Stomach (tissue), 19 donors: ENCODE results near the gene GAGE12D. TPM values are rescaled to one million over a fixed set of nuclear protein-coding genes. Genes with fewer than 3 reads are reported as not detected.
"Not testable (repeated sequence)": the region's sequence is repeated elsewhere in the genome, so short reads cannot be mapped to it uniquely, and the experiment has no call there.

Source experiments
- DNase-seq, 2 donors: peaks; one replicate each; pipeline versions ENCODE4 v3.0.0 to v3.0.0-alpha.2; 2013 to 2019
- H3K27ac ChIP-seq, 5 donors: fragments of 200-600 bp in 4 of 5; sonication (generic) in 4 of 5; one replicate each; pipeline ENCODE4 v1.5.1; 2013 to 2019; ENCODE audit warnings: mild to moderate bottlenecking in 1 of 5, moderate library complexity in 1 of 5
- H3K27me3 ChIP-seq, 3 donors: fragments of 200-600 bp; sonication (generic); one replicate each; pipeline ENCODE4 v1.5.1; 2017 to 2019; ENCODE audit warnings: mixed run types in 1 of 3
- H3K36me3 ChIP-seq, 4 donors: fragments of 200-600 bp; sonication (generic); 1 replicate in 3 of 4; 2 replicates in 1 of 4; pipeline ENCODE4 v1.5.1; 2016 to 2019
- H3K4me1 ChIP-seq, 4 donors: fragments of 200-600 bp; sonication (generic); one replicate each; pipeline ENCODE4 v1.5.1; 2016 to 2019
- H3K4me3 ChIP-seq, 4 donors: fragments of 200-600 bp; sonication (generic) in 3 of 4; one replicate each; pipeline ENCODE4 v1.5.1; 2016 to 2019; ENCODE audit warnings: mild to moderate bottlenecking in 1 of 4
- H3K9me3 ChIP-seq, 4 donors: fragments of 200-600 bp; sonication (generic); one replicate each; pipeline ENCODE4 v1.5.1; 2016 to 2019
- WGBS, 5 donors: extraction: QIAGEN DNeasy Blood & Tissue Kit in 3 of 5; methylation state at CpG; one replicate each; pipeline versions ENCODE4 v1.1.5 to v1.1.7; 2013 to 2018; 5-methylcytosine and 5-hydroxymethylcytosine counted together
- intact Hi-C: fragments of 100-400 bp; cut with DNase I; formaldehyde crosslinking; loops from one replicate; pipeline ENCODE4 v1.15.1; 2023; ENCODE audit warnings: low total_unique reads
- long read RNA-seq, 10 donors: transcript quantifications; one replicate each; lab custom pipeline, GENCODE V29; 2026
- polyA plus RNA-seq, 3 donors: library from polyadenylated mRNA; stranded (reverse); fragments of 200-250 nt; gene quantifications; one replicate each; pipeline ENCODE4 v1.2.3, GENCODE V29; 2013
- total RNA-seq, 5 donors: library from RNA; depleted of rRNA; stranded (reverse); fragments of >200 nt; gene quantifications; one replicate each; pipeline versions ENCODE4 v1.1.0 to v1.2.3, GENCODE V29; 2014 to 2016
- donor health status: healthy with polysubstance abuse.
- donor health status: Bipolar disorder and iron deficiency.
- donor health status: healthy.

GAGE12D gene
- total RNA-seq (not detected), polyA plus RNA-seq (not detected)
- long read RNA-seq, donor 1, result 0 reads
- long read RNA-seq, donor 2, result 0 reads
- long read RNA-seq, donor 3, result 0 reads
- long read RNA-seq, donor 4, result 0 reads
- long read RNA-seq, donor 5, result 0 reads
- long read RNA-seq, donor 6, result 0 reads
- long read RNA-seq, donor 7, result 0 reads
- long read RNA-seq, donor 8, result 0 reads
- long read RNA-seq, donor 9, result 0 reads
- long read RNA-seq, donor 10, result 0 reads

- H3K4me1 ChIP-seq, intact Hi-C loops, H3K27me3 ChIP-seq, H3K9me3 ChIP-seq, H3K4me3 ChIP-seq, DNase-seq, H3K36me3 ChIP-seq, H3K27ac ChIP-seq: not testable (repeated sequence)
- no CpG with 5 or more reads among the region's 16 CpGs for WGBS, 5 donors
Observed at GRCh38 chrX:49541433-49541832, at the start of gene GAGE12D. Gene GAGE12D (plus strand): TSS chrX:49541733. CDS start chrX:49542888, 1,155 bp downstream.

- WGBS, 5 donors, result no CpG with 5 or more reads among the region's 16 CpGs
- H3K27me3 ChIP-seq, H3K9me3 ChIP-seq, H3K36me3 ChIP-seq, H3K4me1 ChIP-seq, DNase-seq, H3K27ac ChIP-seq, intact Hi-C loops, H3K4me3 ChIP-seq: not testable (repeated sequence)
Observed at GRCh38 chrX:49531877-49532276, 9.7 kb upstream of the GAGE12D start, which contains the start of gene GAGE12C. Gene GAGE12C (plus strand): TSS chrX:49532177. CDS start chrX:49533332, 1,155 bp downstream.

- H3K36me3 ChIP-seq, H3K9me3 ChIP-seq, intact Hi-C loops, H3K4me3 ChIP-seq, H3K27ac ChIP-seq, H3K4me1 ChIP-seq, DNase-seq, H3K27me3 ChIP-seq: not testable (repeated sequence)
- WGBS, 5 donors, result no CpG with 5 or more reads among the region's 16 CpGs
Observed at GRCh38 chrX:49550989-49551388, 9.5 kb downstream of the GAGE12D start, which contains the start of gene GAGE12E. Gene GAGE12E (plus strand): TSS chrX:49551289. CDS start chrX:49552444, 1,155 bp downstream.

GRCh38 chrX:49560542-49560941 lies 19.0 kb downstream of the GAGE12D start, which contains the start of gene GAGE12F:
Gene GAGE12F (plus strand): TSS chrX:49560842. CDS start chrX:49561997, 1,155 bp downstream.
- H3K9me3 ChIP-seq, DNase-seq, H3K27me3 ChIP-seq, H3K4me1 ChIP-seq, H3K27ac ChIP-seq, intact Hi-C loops, H3K4me3 ChIP-seq, H3K36me3 ChIP-seq: not testable (repeated sequence)
- no CpG with 5 or more reads among the region's 16 CpGs for WGBS, 5 donors

GRCh38 chrX:49568728-49569127 lies 27.2 kb downstream of the GAGE12D start:
- H3K36me3 ChIP-seq, H3K4me1 ChIP-seq, DNase-seq, H3K9me3 ChIP-seq, H3K27me3 ChIP-seq, H3K27ac ChIP-seq, intact Hi-C loops, H3K4me3 ChIP-seq: not testable (repeated sequence)
- 85% methylated on average over 4 of the region's 11 CpGs; no CpG with 5 or more reads in 4 of the 5 donors for WGBS, 5 donors

GRCh38 chrX:49569152-49569551 lies 27.6 kb downstream of the GAGE12D start:
- H3K9me3 ChIP-seq, H3K27me3 ChIP-seq, intact Hi-C loops, H3K36me3 ChIP-seq, H3K4me3 ChIP-seq, H3K4me1 ChIP-seq, DNase-seq, H3K27ac ChIP-seq: not testable (repeated sequence)
- 91 to 97% methylated on average over 9 of the region's 13 CpGs; no CpG with 5 or more reads in 3 of the 5 donors for WGBS, 5 donors

- WGBS, 5 donors, result no CpG with 5 or more reads among the region's 16 CpGs
- intact Hi-C loops, H3K36me3 ChIP-seq, H3K4me1 ChIP-seq, H3K27ac ChIP-seq, DNase-seq, H3K9me3 ChIP-seq, H3K27me3 ChIP-seq, H3K4me3 ChIP-seq: not testable (repeated sequence)
Observed at GRCh38 chrX:49570100-49570499, 28.6 kb downstream of the GAGE12D start, which contains the start of gene GAGE12G. Gene GAGE12G (plus strand): TSS chrX:49570400. CDS start chrX:49571555, 1,155 bp downstream.

- intact Hi-C loops, H3K27ac ChIP-seq: not testable (repeated sequence)
- no CpG with 5 or more reads among the region's 16 CpGs for WGBS, 5 donors
Observed at GRCh38 chrX:49579649-49580048, 38.1 kb downstream of the GAGE12D start, which contains the start of gene GAGE12H. Gene GAGE12H (plus strand): TSS chrX:49579949. CDS start chrX:49581104, 1,155 bp downstream.

GRCh38 chrX:49589196-49589595 lies 47.7 kb downstream of the GAGE12D start, which contains the start of gene GAGE2A:
Gene GAGE2A (plus strand): TSS chrX:49589496. CDS start chrX:49590651, 1,155 bp downstream.
- H3K36me3 ChIP-seq, H3K27ac ChIP-seq, H3K4me3 ChIP-seq, intact Hi-C loops, H3K4me1 ChIP-seq, H3K27me3 ChIP-seq, DNase-seq, H3K9me3 ChIP-seq: not testable (repeated sequence)
- no CpG with 5 or more reads among the region's 16 CpGs for WGBS, 5 donors

More at GRCh38 chrX:49579649-49580048, 38.1 kb downstream of the GAGE12D start, which contains the start of gene GAGE12H:
- H3K36me3 ChIP-seq, H3K9me3 ChIP-seq, H3K4me1 ChIP-seq, H3K27me3 ChIP-seq, DNase-seq, H3K4me3 ChIP-seq: not testable (repeated sequence)

- H3K4me1 ChIP-seq, H3K4me3 ChIP-seq, intact Hi-C loops, H3K9me3 ChIP-seq, H3K27ac ChIP-seq, H3K27me3 ChIP-seq, H3K36me3 ChIP-seq: not testable (repeated sequence)
- WGBS, 5 donors, result 90 to 94% (median 92%) methylated on average over 21 to 32 of the region's 37 CpGs
- peak; percentile 16 to 41 for DNase-seq
Observed at GRCh38 chrX:49589769-49590478, 48.4 kb downstream of the GAGE12D start.

GRCh38 chrX:49590488-49590887 lies 49.0 kb downstream of the GAGE12D start:
- 87 to 94% (median 91%) methylated on average over 10 to 15 of the region's 17 CpGs for WGBS, 5 donors
- H3K4me3 ChIP-seq, H3K27ac ChIP-seq, intact Hi-C loops, H3K9me3 ChIP-seq, DNase-seq, H3K4me1 ChIP-seq, H3K36me3 ChIP-seq, H3K27me3 ChIP-seq: not testable (repeated sequence)
